HG02943 (cell line): ENCODE results near the gene DISC1.

Experiments
- ATAC-seq: cut with Tn5 transposase; IDR thresholded peaks from one replicate; pipeline ENCODE4 v1.9.1; 2021; ENCODE audit warnings: mild to moderate bottlenecking, low read depth, moderate library complexity; ENCODE audit not compliant: unreplicated experiment

The DISC1 gene

GRCh38 chr1:231694075-231694431 lies 67.5 kb downstream of the DISC1 start:
- no peak for ATAC-seq

- no peak for ATAC-seq
These were observed 68.0 kb downstream of the DISC1 start for GRCh38 chr1:231694465-231695077.

GRCh38 chr1:231695439-231696255 lies 69.1 kb downstream of the DISC1 start:
- no peak for ATAC-seq

- no peak for ATAC-seq
These were observed 73.2 kb downstream of the DISC1 start for GRCh38 chr1:231699784-231700183.

- ATAC-seq, result no peak
These were observed 74.7 kb downstream of the DISC1 start for GRCh38 chr1:231701306-231701705.

GRCh38 chr1:231702331-231702730 lies 75.7 kb downstream of the DISC1 start:
- no peak for ATAC-seq

GRCh38 chr1:231702804-231703203 lies 76.2 kb downstream of the DISC1 start:
- no peak for ATAC-seq

GRCh38 chr1:231705806-231706760 lies 79.5 kb downstream of the DISC1 start:
- ATAC-seq, result no peak

GRCh38 chr1:231706934-231707333 lies 80.3 kb downstream of the DISC1 start:
- ATAC-seq, result no peak

- ATAC-seq, result no peak
These were observed 80.8 kb downstream of the DISC1 start for GRCh38 chr1:231707407-231707806.

GRCh38 chr1:231708394-231708793 lies 81.8 kb downstream of the DISC1 start:
- no peak for ATAC-seq

GRCh38 chr1:231714440-231714839 lies 87.8 kb downstream of the DISC1 start:
- no peak for ATAC-seq

- ATAC-seq, result no peak
These were observed 89.5 kb downstream of the DISC1 start for GRCh38 chr1:231715816-231716722.

- ATAC-seq, result no peak
These were observed 90.3 kb downstream of the DISC1 start for GRCh38 chr1:231716879-231717278.

- no peak for ATAC-seq
These were observed 93.0 kb downstream of the DISC1 start for GRCh38 chr1:231719485-231720183.

- no peak for ATAC-seq
These were observed 94.2 kb downstream of the DISC1 start for GRCh38 chr1:231720652-231721325.

- ATAC-seq, result no peak
These were observed 94.8 kb downstream of the DISC1 start for GRCh38 chr1:231721436-231721835.

GRCh38 chr1:231722356-231722755 lies 95.8 kb downstream of the DISC1 start:
- no peak for ATAC-seq

GRCh38 chr1:231723146-231723545 lies 96.6 kb downstream of the DISC1 start:
- ATAC-seq, result no peak
